Ovary (tissue), 3 donors: Measurements from ENCODE around the gene RIMS1.

Experiments
- EP300 ChIP-seq: sonication (generic); formaldehyde crosslinking; IDR thresholded peaks from one replicate; pipeline ENCODE4 v1.6.1; 2017; ENCODE audit warnings: antibody characterized with exemption
- TF ChIP-seq, protein P1 (sequence below), 3 donors: fragments of 450-650 bp in 2 of 3; fragments of 200-600 bp in 1 of 3; IDR thresholded peaks; one replicate each; pipeline versions ENCODE4 v1.5.1 to v1.8.0; 2016 to 2022; ENCODE audit warnings: antibody characterized with exemption in 3 of 3, mild to moderate bottlenecking in 1 of 3
- donor health status: DM: no; HTN: no; CAD: no.

DNA sequence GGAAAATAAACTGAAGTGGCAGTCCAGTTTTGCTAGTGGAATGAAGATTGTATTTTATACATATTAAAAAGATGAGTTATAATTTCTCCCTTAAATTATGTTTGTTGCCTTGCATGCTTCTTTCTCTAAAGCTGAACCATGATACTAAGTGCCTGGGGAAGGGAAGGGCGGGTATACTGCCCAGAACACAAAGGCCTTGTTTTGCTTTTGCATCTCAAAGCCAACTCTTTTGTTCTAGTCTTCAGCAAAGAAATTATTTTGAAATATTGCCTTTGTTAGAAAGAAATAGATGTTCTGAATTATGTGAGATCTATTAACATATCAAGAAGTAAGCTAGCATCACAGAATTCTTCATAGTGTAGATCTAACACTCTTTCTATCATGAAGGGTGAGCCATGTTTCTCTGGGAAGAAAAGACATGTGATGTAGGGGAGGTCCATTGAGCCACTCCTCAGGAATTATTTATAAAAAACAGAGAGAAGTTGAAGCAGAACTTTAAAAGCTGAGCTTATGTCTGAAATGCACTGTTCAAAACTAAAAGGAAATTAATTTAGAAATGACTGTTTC is 108.4 kb downstream of the RIMS1 start:
- no peak for TF ChIP-seq EP300
- TF ChIP-seq, protein P1, sequence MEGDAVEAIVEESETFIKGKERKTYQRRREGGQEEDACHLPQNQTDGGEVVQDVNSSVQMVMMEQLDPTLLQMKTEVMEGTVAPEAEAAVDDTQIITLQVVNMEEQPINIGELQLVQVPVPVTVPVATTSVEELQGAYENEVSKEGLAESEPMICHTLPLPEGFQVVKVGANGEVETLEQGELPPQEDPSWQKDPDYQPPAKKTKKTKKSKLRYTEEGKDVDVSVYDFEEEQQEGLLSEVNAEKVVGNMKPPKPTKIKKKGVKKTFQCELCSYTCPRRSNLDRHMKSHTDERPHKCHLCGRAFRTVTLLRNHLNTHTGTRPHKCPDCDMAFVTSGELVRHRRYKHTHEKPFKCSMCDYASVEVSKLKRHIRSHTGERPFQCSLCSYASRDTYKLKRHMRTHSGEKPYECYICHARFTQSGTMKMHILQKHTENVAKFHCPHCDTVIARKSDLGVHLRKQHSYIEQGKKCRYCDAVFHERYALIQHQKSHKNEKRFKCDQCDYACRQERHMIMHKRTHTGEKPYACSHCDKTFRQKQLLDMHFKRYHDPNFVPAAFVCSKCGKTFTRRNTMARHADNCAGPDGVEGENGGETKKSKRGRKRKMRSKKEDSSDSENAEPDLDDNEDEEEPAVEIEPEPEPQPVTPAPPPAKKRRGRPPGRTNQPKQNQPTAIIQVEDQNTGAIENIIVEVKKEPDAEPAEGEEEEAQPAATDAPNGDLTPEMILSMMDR (IDR thresholded peaks at IDR 0.05): no peak
